GM12875 (cell line): ENCODE measurements around the gene INHBE.
"Not testable (repeated sequence)": the region's sequence is repeated elsewhere in the genome, so short reads cannot be mapped to it uniquely, and the experiment has no call there.

Experiments used
- H3K4me3 ChIP-seq: one replicate; pipeline ENCODE4 v1.5.1; 2011; ENCODE audit warnings: low read depth, low read length, control low read depth
- CTCF ChIP-seq: IDR thresholded peaks from 2 replicates; pipeline ENCODE4 v1.5.1; 2011; ENCODE audit warnings: low read depth, mild to moderate bottlenecking, control low read depth, inconsistent platforms, low read length, moderate library complexity, borderline replicate concordance; ENCODE audit not compliant: insufficient read depth

The INHBE gene

GRCh38 chr12:57487055-57487596 lies 32.0 kb downstream of the INHBE start:
- no peak for TF ChIP-seq CTCF
- no peak overlapping the region for H3K4me3 ChIP-seq

GRCh38 chr12:57487597-57488401 lies 32.7 kb downstream of the INHBE start, which contains the start of gene MARS1:
Gene MARS1 (plus strand): TSS chr12:57488068. CDS start chr12:57488091, 23 bp downstream.
- H3K4me3 ChIP-seq, result peak within 1 kb of the TSS; percentile 95
- no peak for TF ChIP-seq CTCF

- no peak for TF ChIP-seq CTCF
- peak overlapping the region; percentile 95 for H3K4me3 ChIP-seq
Measured at GRCh38 chr12:57488402-57489156, 33.5 kb downstream of the INHBE start.

GRCh38 chr12:57489157-57489641 lies 34.1 kb downstream of the INHBE start:
- H3K4me3 ChIP-seq, result peak overlapping the region; percentile 95
- no peak for TF ChIP-seq CTCF

GRCh38 chr12:57490126-57490525 lies 35.0 kb downstream of the INHBE start:
- TF ChIP-seq CTCF, result no peak
- H3K4me3 ChIP-seq, result no peak overlapping the region

- no peak overlapping the region for H3K4me3 ChIP-seq
- peak; percentile 25; the same call in 1 of the 2 replicates for TF ChIP-seq CTCF
Measured at GRCh38 chr12:57491393-57492280, 36.5 kb downstream of the INHBE start.

GRCh38 chr12:57495051-57495701 lies 40.1 kb downstream of the INHBE start:
- H3K4me3 ChIP-seq, result not testable (repeated sequence)
